ENCODE measurements around the gene CUEDC1.

Gene CUEDC1

DNA sequence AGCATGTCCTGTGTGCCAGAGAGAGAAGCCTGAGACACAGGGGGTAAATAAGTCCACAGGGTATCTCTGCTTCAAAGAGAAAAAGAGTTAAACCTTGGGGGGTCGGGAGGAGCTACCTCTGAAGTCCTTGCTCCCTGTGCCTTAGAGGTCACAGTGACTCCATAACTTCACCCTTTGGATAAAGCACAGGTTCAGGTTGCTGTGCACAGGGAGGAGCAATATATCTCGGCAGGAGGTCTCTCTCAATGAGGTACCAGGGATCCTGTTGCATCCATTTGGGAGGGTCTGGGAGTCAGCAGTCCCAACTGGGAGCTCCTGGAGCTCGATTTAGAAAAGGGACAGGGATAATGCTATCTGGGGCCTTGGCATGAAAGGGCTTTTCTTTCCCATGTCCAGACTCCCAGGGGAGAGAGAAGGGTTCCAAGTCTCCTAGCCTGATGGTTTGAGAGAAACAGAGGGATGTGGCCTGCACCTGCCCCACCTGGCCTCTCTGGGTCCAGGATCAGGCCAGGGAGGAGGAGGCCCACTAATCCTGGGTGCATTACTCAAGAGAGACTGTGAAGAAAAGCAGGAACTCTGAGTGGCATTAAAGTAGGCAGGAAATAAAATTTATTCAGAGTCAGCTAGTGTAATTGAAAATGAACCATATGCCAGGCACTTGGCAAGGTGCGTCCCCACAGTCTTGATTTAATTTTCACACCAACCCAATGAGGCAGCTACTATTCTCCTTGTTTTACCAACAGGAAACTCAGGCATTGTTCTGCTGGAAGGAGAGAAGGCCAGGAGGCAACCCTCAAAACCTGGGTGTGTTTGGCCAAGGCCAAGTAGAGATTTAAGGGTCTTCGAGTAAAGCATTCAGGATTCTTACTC is 40.7 kb downstream of the CUEDC1 start:
- no peak for DNase-seq

DNA sequence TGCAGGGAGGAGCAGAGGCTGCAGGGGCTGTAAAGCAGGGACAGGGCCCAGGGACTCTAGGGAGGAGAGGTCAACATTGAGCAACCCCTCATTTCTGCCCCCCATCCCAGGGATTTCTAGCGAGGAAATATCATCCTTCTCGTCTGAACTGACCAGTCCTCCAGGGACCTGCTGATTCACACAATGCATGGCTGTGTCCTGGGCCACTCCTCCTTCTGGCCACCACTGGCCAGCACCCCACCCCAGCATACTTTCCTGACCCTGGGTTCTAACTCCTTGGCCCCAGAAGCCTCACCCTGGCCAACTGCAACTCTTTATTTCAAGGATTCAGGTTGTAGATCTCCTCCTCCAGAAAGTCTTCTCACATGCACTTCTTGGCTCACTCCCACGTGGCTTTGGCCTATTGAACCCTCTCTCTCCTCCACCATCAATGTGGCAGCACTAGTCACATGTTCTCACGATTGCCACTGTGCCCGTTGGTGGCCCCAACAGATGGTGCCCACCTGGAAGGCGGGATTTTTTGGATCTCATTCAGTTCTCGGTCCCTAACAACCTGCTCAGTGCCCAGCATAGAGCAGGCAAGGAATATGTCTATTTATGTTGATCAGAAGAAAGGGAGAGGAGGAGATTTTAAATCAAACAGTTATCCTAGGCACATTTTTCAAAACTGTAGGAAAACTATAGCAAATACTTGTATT is 41.5 kb downstream of the CUEDC1 start:
- DNase-seq, result no peak

DNA sequence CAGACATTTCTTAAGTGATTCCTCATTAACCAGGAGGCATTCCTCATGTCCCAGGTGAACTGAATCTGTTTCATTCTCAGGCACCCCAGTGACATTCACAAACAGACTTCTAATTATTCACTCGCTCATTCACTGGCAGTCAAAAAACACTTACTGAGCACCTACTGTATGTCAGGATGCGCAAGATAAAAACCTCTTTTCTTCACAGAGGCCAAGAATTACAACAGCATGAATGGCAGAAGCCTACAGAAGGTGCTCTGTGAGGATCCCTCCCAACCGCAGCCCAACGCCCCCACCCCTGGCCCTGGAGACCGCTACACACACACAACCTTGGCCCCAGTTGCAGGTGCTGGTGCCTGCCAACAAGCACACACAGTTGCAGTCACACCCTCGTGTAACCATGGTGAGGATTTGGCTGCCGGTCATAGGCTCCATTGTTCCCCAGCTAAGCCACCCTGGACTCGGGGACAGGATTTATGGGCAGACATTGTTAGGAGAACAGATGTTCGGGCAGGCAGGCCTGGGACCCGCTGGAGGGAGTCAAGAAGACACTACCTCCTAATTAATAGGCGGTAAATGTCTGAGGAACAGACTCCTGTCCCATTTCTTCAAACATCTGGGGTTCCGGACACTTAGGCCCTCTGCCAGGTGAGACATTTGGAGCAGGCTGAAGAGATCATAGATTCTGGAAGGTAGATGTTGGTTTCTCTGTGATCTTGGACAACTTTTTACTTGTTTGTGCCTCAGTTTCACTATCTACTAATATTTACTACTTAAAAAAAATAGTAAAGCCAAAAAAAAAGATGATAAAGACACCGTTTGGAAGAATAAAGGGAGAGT is 43.2 kb downstream of the CUEDC1 start:
- DNase-seq, result peak; percentile 78

GRCh38 chr17:57910462-57911420 is 44.5 kb downstream of the CUEDC1 start:
- no peak for DNase-seq

DNA sequence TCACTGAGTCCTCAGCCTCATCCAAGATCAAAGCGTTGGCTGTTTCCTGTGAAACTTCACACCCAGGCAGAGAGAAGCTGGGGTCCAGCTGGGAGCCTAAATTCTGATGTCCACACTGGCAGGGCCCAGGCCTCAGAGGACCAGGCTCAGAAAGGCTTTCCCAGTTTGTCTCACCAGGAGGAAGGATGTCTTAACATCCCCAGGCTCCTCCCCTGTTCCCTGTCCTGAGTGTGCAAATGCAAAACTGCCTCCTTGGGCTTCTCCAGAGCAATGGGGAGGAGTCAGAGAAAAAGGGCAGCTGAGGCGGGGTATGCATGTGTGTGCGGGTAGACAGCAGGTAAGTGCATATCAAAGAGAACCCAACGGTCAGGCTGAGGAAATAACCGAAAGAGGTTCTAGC is 45.7 kb downstream of the CUEDC1 start:
- no peak for DNase-seq

DNA sequence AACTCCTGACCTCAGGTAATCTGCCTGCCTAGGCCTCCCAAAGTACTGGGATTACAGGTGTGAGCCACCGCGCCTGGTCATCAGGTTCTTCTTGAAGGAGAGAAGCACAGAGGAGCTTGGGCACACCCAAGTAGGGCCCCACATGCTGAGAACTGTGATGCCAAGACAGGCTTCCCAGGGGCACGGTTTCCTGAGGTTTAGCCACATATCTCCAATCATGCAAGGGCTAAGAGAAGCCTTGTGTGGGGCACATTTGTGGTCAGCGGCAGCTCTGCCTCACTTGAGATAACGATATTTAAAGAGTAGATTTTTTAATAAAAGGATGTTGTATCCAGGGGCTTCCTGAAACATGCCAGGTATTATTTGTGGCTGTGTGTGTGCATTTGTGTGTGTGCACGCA is 46.9 kb downstream of the CUEDC1 start:
- no peak for DNase-seq

- DNase-seq, result no peak
Observed at GRCh38 chr17:57906910-57907309, 48.3 kb downstream of the CUEDC1 start.

- no peak for DNase-seq
Observed at GRCh38 chr17:57905875-57906455, 49.2 kb downstream of the CUEDC1 start.

DNA sequence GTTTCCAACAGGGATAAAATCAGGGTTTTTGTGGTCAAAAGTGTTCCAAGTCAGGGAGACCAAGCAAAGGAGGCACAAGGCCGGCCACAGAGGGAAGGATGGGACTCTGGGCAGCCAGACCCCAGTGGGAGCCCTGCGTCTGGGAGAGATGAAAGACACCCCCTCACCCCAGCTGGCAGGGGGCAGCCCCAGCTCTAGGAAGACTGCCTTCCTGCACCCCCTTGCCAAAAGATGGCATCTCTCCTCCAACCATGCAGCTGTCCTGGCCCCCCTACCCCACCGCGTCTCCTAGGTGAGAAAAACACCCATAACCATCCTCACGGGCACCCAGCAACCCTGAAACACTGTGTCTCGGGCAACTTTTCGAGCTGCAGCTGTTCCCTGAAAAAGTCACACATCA is 51.3 kb downstream of the CUEDC1 start:
- no peak for DNase-seq

- DNase-seq, result peak; percentile 83
Observed at GRCh38 chr17:57902800-57903759, 52.1 kb downstream of the CUEDC1 start.

DNA sequence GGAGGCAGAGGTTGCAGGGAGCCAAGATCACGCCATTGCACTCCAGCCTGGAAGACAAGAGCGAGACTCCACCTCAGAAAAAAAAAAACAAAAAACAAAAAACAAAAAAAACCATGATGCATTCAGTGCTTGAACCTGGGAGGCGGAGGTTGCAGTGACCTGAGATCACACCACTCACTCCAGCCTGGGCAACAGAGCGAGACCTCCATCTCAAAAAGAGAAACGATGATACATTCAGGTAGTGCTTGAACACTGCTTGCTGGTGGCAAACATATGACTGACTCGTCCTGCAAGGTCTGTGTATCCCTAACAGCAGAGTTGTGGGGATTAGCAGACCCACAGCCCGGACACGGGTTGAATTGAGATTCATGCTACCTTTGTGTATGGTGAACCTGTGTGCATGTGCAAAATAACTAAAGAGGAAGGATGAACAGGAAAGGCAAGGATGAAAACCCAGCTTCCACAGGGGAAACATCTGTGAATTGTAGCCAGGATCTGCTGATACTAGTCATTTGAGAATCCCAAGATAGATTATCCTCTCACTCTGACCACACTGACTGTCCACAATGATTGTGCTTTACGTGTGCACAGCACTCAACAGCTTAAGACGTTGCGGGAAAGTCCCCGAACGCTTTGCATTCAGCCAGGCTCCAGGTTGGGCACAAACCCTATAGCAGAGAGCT is 53.0 kb downstream of the CUEDC1 start:
- DNase-seq, result peak; percentile 15

- DNase-seq, result peak; percentile 72
Observed at GRCh38 chr17:57900991-57901743, 54.0 kb downstream of the CUEDC1 start.

DNA sequence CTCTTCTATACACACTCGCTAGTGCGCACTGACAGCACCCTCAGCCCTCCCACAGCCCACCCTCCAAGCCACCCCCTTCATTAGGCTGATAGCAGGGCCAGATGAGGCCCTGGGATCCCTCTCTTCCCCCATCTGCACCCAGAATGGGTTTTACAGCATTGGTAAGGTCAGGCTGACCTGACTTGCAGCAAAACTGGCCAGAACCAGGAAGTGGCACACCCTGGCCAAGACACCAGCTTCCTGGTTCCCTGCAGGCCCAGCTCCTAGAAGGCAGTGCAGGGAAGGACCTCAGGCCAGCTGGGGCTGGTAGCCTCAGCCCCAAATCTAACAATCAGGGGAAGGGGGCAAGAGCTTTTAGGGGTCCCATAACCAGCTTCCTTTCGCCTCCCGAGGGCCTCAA is 55.4 kb downstream of the CUEDC1 start:
- no peak for DNase-seq

DNA sequence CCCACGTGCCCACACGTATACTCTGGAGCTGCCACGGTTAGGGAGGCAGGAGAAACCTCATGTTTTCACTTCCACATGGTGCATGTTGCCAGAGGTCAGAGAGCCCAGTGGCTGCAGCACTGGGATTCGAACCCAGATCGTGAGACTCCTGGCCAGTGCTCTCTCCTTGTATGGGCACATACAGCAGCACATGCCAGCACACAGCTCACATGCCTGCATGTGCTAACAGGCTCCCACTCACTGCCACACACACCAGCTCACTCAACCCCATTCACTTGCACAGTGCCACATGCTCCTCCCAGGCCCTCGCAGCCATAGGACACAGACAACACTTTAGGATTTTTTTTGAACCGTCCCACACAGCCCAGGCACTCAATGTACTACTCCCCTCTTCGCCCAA is 55.8 kb downstream of the CUEDC1 start:
- DNase-seq, result no peak

DNA sequence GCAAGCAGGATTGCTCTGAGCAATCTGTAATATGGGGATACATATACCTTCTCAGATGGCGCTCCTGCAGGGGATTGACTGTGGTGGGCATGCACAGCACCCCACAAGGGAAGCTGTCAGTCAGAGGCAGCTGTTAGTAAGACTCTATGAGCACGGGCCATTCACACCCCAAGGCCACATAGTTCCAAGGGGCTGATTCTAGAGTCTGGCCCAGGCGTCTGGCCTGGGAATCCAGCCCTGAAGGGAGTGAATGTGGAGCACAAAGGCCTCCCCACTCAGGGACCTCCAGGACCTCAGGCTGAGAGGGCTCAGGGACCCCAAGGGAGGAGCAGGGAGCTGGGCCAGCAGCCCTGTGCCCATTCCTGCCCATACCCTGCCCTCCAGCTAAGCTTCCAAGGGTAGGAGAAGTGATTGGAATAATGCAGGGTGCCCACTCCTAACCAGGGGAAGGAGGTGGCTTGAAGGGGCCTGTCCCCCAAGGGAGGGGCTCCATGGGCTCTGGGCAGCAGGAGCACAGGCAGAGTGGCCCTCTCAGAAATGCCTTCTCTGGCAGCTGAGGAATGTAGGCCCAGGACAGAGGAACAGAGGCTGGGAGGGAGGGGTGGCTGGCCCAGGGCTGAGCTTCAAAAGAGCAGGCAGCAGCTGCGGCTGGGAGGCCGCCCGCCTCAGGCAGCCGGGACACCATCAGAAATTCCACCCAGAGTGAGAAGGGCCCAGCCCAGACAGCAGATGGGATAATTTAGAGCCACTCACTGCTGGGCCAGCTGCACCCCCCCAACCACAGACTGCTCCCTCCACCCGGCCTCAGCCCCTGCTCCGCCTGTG is 56.5 kb downstream of the CUEDC1 start:
- DNase-seq, result no peak

DNA sequence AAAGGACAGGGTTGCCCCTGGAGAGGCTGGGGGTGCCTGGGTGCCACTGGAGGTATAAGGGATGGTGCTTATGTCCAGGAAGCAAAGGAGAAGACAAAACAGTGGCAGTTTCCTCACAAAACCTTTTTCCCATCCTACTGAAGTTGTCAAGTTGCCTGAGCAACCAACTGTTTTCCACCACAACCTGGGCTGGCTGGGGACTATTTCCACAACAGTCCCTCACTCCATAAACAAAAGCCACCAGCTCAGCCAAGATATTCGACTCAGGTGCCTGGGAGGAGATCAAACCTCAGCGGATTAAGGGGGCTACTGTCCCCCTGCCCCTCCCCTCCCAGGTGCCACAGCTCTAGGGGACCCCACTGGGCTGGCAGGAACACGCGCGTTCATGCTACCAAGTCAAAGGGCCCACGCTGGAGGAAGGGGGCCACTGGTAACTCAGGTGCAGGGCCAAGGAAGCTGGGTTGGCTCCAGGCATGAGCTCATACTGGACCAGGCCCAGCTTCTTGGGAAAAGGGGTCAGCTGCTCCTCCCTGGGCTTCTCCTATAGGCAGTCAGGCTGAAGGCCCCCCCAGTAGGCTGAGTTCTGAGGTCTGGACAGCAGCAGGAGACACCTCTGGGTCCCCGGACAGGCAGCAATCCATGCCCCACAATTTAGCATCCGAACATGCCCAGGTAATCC is 59.7 kb downstream of the CUEDC1 start:
- no peak for DNase-seq

DNA sequence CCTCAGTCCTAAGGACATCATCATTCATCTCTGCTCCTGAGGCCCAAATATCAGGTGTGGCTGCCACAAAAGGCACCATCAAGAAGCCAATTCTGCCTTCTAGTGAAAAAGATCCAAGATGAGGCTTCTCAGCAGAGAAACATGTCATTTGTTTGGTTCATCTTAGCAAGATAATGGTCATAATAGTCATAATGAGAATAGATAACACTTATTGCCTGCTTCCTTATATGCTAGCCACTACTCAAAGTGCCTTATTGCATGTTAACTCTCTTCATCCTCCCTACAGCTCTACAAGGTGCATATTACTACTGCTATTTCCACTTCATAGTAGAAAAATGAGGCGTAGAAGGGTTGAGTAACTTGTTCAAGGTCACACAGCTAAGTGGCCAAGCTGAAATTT is 60.4 kb downstream of the CUEDC1 start:
- no peak for DNase-seq

Measured in DMS79 (cell line).